ENCODE results near the gene ZNF423.

ZNF423 gene

GRCh38 chr16:49747654-49748053, 108.3 kb downstream of the ZNF423 start:
- no peak for DNase-seq

- no peak for DNase-seq
Measured at GRCh38 chr16:49746545-49746944, 109.4 kb downstream of the ZNF423 start.

GRCh38 chr16:49745311-49745747, 110.6 kb downstream of the ZNF423 start:
- no peak for DNase-seq

DNA sequence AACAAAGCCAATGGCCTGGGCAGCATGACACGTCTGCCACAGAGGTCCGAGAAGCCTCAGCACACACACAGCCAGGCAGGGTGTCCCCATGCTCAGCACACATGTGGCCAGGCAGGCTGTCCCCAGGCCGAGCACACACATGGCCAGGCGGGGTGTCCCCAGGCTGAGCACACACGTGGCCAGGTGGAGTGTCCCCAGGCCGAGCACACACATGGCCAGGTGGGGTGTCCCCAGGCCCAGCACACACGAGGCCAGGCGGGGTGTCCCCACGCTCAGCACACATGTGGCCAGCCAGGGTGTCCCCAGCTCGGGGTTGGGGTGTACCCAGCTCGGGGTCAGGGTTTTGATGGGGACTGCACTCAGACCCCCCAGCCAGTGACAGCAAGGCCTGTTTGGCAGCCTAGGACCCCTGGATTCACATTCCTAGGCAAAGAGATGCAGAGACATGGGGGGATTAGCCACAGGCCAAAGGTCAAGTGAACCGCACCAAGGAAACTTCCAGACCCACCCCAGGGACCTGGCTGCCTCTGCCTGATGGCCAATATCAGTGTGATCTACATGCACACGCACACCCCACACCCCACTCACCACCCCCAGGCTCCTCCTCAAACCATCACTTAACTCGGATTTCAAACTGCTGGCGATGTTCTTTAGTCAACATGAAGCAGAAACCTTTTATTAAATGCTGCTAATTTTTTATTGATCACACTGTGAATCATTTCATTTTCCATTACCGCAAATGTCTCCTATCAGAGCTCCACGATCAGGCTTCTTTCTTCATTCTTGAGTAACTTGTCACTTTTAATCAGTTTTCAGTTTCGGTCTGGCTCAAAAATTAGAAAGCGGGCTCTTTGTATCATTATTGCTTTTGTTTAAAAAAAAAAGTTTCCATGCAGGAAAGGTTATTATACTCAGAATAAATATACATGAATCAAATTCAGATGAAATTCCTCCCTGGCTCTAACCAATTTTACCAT, 111.4 kb downstream of the ZNF423 start:
- DNase-seq = no peak

DNA sequence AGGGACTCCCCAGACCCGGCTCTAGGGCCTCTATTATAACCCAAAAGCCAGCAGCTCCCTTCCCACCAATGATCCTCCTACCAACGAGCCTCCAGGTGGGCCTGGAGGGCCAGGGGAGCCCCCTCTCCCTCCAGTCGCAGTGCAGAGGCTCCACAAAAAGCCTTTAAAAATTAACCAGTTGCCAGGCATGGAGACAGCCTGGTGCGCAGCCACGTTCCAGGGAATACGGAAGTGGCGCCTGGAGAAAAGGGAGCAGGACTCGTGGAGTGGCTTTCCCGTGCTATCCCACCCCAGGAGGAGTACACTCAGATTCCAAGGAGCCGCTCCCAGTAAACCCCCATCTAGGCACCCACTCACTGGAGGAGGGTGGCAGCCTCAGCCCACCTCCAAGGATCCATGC, 112.3 kb downstream of the ZNF423 start:
- DNase-seq = no peak

GRCh38 chr16:49743203-49743464, 112.8 kb downstream of the ZNF423 start:
- DNase-seq = no peak

DNA sequence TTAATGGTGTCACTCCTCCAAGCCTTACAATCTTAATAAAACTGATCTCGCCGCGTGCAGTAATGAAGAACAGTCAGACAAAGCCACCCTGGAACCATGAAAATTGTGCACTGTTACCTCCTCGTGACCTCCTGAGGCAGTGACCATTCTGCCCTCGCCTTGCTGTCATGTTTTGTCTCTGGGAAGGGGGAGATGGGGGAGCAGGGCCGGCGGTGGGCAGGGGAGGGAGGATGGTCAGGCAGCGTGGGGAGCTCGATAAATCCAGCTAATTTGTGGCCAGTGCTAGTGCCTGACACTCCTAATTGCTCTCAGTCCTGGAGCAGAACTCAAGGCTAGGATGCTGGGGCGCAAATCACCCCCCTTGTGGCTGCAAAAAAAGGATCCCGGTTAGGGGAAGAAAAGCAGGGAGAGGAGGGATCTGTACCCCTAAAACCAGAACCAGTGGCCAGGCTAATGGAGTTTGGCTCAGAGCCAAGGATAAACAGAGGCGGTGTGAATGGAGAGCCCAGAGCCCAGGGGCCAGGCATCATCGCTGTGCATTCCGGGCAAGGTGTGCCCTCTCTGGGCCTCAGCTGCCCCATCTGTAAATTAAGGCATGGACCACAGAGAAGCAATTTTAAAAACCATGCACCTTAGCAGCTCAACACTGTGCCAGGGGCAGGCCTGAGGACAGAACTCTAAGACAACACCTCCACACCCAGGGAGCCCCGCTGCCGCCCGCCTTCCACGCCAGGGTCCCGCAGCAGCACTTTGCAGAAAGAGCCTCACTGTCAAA, 113.3 kb downstream of the ZNF423 start:
- no peak for DNase-seq

DNA sequence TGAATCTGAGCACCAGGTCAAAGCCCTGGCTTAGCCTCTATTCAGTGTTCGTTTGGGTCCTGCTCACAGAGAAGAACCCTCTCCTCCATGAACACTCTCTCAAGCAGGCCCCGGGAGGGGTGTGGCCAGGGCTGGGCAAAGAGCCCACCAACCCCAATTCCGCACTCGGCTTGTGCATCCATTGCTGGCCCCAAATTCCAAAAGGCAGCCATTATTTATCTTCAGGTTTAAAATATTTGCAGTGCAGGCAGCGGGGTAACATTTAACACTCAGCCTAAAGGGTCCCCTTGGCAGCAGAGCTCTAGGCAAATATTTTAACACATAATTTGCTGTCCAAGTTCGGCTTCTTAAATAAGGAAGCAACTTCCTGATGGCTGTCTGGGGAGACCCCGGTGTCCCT, 115.7 kb downstream of the ZNF423 start:
- DNase-seq = no peak

GRCh38 chr16:49739381-49739780, 116.5 kb downstream of the ZNF423 start:
- DNase-seq = no peak

DNA sequence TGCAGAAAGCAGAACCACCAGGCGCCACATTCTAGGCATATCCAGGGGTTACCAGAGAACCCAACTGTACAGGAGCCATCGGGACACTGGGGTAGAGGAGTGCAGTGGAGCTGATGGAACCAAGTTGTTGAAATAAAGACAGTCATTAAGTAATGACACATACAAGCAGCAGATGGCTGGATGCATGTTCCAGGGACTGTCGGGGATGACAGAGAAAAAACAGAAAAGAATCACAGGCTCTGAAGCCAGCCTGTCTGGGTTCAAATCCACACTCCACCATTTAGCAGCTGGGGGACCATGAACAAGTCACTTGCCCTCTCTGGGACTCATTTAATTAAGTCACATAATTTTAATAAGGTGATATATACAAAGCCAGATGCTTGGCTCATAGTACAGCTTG, 117.1 kb downstream of the ZNF423 start:
- DNase-seq = no peak

DNA sequence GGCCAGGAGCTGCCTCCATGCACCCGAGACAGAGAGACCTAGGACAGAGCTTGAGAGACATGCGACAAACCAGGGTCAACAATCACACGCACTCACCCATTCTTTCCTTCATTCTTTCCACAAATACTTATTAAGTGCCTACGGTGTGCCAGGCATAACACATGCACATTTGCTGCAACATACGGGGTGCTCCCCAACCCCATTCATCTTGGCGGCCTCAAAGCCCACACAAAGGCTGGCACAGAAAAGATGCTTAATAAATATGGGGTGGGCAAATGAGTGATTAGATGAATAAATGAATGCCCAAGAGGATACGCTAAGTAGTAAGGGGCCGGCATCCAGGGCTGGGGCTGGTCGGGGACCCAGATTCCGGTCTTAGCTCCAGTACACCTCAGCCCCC, 117.9 kb downstream of the ZNF423 start:
- no peak for DNase-seq

- DNase-seq = no peak
Measured at GRCh38 chr16:49737541-49737940, 118.4 kb downstream of the ZNF423 start.

DNA sequence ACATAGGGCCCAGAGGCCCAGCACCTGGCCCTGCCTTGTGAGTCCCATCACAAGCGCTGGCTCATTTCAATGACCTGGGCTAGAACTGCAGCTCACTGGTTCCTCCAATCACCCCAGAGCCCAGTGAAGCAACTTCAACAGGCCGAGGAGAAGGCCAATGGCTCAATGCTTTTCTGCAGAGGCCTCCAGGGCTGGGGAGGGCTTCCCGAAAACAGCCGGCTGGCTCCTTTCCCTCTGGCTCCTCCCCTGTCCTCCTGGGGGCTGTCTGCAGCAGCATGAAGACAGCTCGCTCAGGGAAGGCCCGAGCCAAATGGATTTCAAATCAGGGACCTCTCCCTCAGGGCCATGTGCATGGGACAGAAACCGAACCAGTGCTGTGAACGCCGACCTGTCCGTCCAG, 121.6 kb downstream of the ZNF423 start:
- DNase-seq = no peak

- DNase-seq = no peak
Measured at GRCh38 chr16:49733313-49734009, 122.5 kb downstream of the ZNF423 start.

DNA sequence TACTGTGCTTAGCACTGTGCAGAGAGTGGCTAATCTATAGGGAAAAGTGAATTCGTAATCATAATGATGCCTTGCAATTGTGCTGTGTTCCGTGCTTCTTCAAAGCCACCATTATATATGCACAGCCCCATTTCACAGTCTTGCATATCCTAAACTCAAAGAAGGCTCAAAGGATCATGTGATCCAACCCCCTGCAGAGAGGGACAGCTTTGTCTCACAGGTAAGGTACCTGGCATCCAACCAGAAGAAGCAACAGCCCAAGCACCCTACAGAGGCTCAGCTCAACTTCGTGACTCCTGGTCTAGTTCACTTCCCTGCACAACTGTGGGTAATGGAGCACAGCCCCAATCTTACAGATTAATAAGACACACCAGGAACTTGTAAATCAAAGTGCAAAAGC, 124.0 kb downstream of the ZNF423 start:
- no peak for DNase-seq

GRCh38 chr16:49730772-49731171, 125.1 kb downstream of the ZNF423 start:
- no peak for DNase-seq

DNA sequence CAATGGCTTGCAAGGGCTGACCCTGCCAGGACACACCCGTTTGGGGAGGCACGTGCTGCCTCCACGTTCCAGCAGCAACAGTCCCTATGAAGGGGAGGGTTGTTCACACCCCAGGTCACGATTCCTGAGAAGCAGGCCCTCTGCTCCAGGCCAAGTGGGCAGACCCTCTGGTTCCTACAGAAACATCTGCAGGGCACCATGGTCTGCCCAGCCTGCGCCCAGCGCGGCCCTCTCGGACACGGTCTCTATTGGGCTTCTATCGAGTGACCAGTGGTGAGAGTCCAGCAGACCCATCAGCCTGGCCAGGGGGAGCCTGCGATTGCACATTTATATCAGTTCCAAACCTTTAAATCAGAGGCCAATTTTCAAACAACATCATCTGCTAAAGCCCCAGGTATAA, 128.3 kb downstream of the ZNF423 start:
- no peak for DNase-seq

DNA sequence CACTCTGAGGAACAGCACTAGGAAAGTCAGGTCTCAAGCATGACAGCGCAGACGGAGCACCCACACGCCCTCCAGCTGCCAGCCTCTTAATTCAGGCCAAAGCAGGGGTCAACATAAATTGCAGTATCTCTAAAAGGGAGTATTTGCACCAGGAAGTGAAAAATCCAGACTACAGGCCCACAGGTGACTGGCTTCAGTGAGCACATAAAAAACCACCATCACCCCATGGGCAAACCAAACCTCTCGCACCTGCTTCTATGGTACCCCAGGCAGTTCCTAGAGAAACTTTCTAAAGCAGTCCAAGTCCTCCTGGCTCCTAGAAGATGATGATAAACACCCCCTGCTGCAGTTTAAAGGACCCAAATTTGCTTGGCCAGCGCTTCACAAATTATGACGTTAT, 129.8 kb downstream of the ZNF423 start:
- no peak for DNase-seq

DNA sequence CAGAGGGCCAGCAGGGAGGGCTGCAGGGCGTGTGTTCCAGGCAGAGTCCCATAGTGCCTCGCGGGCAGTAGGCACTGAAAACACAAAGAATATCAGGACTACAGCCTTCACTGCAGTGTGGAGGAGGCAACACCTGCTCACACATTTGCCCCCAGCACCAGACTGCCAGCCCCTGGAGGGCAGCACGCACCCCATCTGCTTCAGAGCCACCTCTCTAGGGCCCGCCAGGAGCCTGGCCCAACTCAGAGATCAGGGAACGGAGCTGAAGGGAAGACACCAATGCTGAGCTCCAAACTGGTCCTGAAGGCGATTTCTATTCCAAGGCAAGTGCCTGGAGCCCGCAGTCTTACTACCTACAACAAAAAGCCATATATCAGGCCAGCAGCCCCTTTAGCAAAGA, 130.3 kb downstream of the ZNF423 start:
- DNase-seq = no peak

DNA sequence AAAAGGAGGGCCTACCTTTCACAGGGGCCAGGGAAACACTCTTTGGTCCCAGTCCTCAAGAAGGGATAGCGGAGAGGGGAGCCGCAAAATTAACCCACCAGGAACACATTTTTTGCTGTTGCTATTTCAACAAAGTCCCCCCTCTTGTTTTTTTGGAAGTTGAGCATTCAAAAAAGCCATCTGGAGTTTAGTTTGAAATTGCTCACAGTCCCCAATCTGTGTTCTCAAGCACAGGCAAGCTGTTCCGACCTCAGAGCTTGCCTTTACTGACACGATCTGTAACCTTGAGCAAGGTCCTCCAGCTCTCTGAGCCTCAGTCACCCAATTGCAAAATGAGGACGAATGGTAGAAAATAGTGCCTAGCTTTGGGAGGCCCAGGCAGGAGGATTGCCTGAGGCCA, 131.1 kb downstream of the ZNF423 start:
- DNase-seq = no peak

GRCh38 chr16:49723310-49723709, 132.6 kb downstream of the ZNF423 start:
- no peak for DNase-seq

DNA sequence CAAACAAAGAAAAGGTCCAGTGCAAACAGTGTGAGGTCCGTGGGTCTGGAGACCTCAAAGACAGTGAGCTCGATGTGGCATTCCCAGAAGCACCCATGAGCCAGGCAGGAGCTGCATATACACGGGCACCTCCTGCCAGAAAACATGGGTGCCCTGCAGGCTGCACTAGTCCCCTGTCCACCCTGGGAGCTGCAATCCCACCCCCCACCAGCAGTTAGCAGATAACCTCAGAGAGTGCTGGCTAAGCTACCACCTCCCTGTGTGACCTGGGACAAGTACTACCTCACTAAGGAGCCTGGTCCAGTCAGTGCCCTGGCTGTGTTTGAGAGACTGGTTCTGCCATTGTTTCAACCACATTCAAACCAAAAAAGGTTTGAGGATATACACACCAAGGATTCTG, 135.7 kb downstream of the ZNF423 start:
- no peak for DNase-seq

DNA sequence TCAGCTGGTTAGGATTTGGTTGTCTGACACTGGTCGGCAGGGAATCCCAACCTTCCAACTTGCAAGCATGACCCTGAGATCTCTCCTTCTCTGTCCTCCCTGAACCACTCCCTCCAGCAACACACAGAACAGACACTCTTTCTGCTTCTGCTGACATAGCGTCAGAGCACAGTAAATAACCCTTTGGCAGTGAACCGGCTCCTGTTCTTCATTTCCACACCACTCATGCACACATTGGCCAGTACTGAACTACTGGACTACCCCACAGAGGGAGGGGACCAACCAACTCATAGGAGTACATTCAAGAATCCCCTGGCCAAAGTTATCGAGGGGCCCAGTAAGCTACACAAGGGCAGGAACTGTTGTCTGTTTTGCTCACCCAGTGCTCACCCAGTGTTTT, 138.2 kb downstream of the ZNF423 start:
- no peak for DNase-seq
